WERI-Rb-1 (cell line): Measurements from ENCODE around the gene ERP27.

ENCODE experiments used
- DNase-seq: peaks from one replicate; pipeline ENCODE4 v3.0.0-alpha.2; 2020
- H3K27ac ChIP-seq: fragments of 250-450 bp; sonication (Bioruptor Pico); 2 replicates; pipeline ENCODE4 v1.5.1; 2020; ENCODE audit warnings: mild to moderate bottlenecking, moderate library complexity
- H3K27me3 ChIP-seq: fragments of 250-450 bp; sonication (Bioruptor Pico); 2 replicates; pipeline ENCODE4 v1.5.1; 2021; ENCODE audit warnings: mild to moderate bottlenecking, low read depth, moderate library complexity; ENCODE audit not compliant: insufficient read depth, severe bottlenecking
- H3K36me3 ChIP-seq: fragments of 250-450 bp; sonication (Bioruptor Pico); 2 replicates; pipeline ENCODE4 v1.5.1; 2020; ENCODE audit warnings: mild to moderate bottlenecking, moderate library complexity
- H3K4me3 ChIP-seq: 2 replicates; pipeline ENCODE4 v1.5.1; 2011; ENCODE audit warnings: low read depth, mild to moderate bottlenecking, control low read depth, low read length
- H3K9me3 ChIP-seq: fragments of 250-450 bp; sonication (Bioruptor Pico); 2 replicates; pipeline ENCODE4 v1.5.1; 2021; ENCODE audit warnings: mild to moderate bottlenecking, moderate library complexity; ENCODE audit not compliant: severe bottlenecking
- TF ChIP-seq, protein P1 (sequence below): IDR thresholded peaks from 2 replicates; pipeline ENCODE4 v1.5.1; 2011; ENCODE audit warnings: low read depth, mild to moderate bottlenecking, control low read depth, inconsistent platforms, low read length

The ERP27 gene

DNA sequence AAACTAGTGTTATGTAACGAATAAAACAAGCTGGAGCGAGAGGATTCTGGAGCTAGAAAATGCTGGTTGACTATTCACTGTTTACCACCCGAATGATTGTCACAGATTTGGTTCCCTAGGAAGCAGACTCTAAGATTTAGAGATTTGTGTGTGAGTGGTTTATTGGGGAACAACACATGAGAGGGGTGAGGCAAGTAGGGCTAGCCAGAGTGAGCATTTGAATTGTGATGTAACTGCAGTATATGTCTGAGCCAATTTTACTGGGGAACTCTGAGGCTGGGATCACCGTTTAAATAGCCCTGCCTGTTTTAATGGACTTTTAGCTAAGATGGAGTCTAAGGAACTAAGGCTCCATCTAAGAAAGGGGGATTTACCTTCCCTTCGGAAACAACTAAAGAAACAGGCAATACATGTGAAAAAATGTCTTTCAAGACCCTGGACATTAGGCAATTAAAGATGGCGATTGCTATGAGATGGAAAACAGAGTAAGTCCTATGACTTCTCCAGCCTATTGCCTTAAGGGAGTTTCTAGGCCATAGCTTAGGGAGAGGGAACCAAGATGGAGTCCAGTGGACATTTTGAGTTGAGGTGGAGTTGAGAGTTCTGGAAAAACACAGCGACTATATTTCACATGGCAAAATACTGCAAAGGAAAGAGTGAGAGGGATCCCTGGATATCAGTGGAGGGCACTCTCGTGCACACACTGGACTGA, 59.0 kb downstream of the ERP27 start:
- Histone ChIP-seq H3K27ac (peak overlapping the region; percentile 63), H3K9me3 (no peaks in the 10 kb centered on the region), H3K4me3 (no peak overlapping the region), H3K27me3 (no peaks in the 10 kb centered on the region), H3K36me3 (no peaks in the 10 kb centered on the region)
- DNase-seq, result no peak
- TF ChIP-seq, protein P1, sequence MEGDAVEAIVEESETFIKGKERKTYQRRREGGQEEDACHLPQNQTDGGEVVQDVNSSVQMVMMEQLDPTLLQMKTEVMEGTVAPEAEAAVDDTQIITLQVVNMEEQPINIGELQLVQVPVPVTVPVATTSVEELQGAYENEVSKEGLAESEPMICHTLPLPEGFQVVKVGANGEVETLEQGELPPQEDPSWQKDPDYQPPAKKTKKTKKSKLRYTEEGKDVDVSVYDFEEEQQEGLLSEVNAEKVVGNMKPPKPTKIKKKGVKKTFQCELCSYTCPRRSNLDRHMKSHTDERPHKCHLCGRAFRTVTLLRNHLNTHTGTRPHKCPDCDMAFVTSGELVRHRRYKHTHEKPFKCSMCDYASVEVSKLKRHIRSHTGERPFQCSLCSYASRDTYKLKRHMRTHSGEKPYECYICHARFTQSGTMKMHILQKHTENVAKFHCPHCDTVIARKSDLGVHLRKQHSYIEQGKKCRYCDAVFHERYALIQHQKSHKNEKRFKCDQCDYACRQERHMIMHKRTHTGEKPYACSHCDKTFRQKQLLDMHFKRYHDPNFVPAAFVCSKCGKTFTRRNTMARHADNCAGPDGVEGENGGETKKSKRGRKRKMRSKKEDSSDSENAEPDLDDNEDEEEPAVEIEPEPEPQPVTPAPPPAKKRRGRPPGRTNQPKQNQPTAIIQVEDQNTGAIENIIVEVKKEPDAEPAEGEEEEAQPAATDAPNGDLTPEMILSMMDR, result no peak

GRCh38 chr12:14878488-14878887, 59.8 kb downstream of the ERP27 start:
- TF ChIP-seq, protein P1, result no peak
- Histone ChIP-seq H3K36me3 (no peaks in the 10 kb centered on the region), H3K27me3 (no peaks in the 10 kb centered on the region), H3K9me3 (no peaks in the 10 kb centered on the region), H3K4me3 (no peak overlapping the region), H3K27ac (peak overlapping the region; percentile 63)
- DNase-seq, result peak; percentile 42

- DNase-seq, result no peak
- Histone ChIP-seq H3K9me3 (no peaks in the 10 kb centered on the region), H3K27me3 (no peaks in the 10 kb centered on the region), H3K27ac (no peak overlapping the region), H3K4me3 (no peak overlapping the region), H3K36me3 (no peaks in the 10 kb centered on the region)
- TF ChIP-seq, protein P1, result no peak
Measured at GRCh38 chr12:14876833-14877232, 61.5 kb downstream of the ERP27 start.

DNA sequence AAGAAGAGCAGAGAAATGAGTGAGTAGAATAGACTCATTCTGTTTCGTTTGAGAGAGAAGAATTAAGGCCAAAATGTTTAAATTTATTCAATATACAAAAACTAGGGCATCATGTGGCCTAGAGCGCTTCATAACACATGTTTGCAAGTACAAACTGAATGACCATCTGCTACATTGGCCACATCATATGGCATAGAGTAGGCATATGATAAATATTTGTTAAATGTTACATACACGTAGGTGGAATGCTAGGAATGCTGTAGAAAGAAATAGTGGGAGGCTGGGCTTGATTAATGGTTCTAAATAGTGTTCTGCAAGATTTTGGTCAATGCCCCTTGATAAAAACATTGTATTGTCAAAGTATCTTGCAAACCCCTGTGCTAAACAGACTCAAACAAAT, 63.5 kb downstream of the ERP27 start:
- Histone ChIP-seq H3K27ac (no peak overlapping the region), H3K4me3 (no peak overlapping the region), H3K9me3 (no peaks in the 10 kb centered on the region), H3K27me3 (no peaks in the 10 kb centered on the region), H3K36me3 (no peaks in the 10 kb centered on the region)
- no peak for DNase-seq
- TF ChIP-seq, protein P1, result no peak

- peak; percentile 42 for DNase-seq
- peaks cover 2% of the 10 kb centered on the region for H3K9me3 ChIP-seq
- no peaks in the 10 kb centered on the region for H3K27me3 ChIP-seq
- H3K27ac ChIP-seq, result no peak overlapping the region
- H3K36me3 ChIP-seq, result no peaks in the 10 kb centered on the region
- no peak overlapping the region for H3K4me3 ChIP-seq
- TF ChIP-seq, protein P1, result no peak
Measured at GRCh38 chr12:14873440-14874185, 64.7 kb downstream of the ERP27 start.
